T47D (cell line): Measurements from ENCODE around the gene CYP4F22.
A peak's percentile ranks its signal among the peaks of the same experiment; 100 is the strongest.
"Not testable (repeated sequence)": the region's sequence is repeated elsewhere in the genome, so short reads cannot be mapped to it uniquely, and the experiment has no call there.

ENCODE experiments used
- DNase-seq, 2 experiments: peaks; one replicate each; pipeline versions ENCODE4 v3.0.0 to v3.0.0-alpha.2; 2011 to 2012; ENCODE audit warnings: low read depth in 1 of 2, low spot score in 1 of 2
- JUND ChIP-seq: IDR thresholded peaks from 2 replicates; pipeline ENCODE4 v1.6.1; 2012; ENCODE audit warnings: low read depth
- in situ Hi-C: cut with HindIII; loops from 2 replicates; pipeline ENCODE4 v1.10.0; 2016; ENCODE audit warnings: low sequenced_read_pairs, low pct_unique_long_range_greater_than_20kb

CYP4F22 gene

DNA sequence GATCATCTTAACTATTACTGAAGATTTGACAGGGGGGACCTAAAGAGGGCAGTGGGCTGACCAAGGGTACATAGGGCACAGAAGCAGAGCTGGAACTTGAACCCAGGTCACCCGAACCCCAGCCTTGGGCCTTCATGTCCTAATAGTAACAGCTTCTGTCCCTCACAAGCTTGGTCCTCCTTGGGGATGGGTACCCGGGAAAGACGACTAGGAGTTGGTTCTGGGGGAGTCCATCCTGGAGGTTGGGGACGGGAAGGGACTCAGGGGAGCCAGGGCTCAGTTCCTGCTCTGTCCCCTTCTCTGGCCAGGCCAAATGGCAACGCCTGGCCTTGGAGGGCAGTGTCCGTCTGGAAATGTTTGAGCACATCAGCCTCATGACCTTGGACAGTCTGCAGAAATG lies 67.1 kb downstream of the CYP4F22 start:
- TF ChIP-seq JUND = no peak
- DNase-seq = no peak
- in situ Hi-C loops = no loop called here

DNA sequence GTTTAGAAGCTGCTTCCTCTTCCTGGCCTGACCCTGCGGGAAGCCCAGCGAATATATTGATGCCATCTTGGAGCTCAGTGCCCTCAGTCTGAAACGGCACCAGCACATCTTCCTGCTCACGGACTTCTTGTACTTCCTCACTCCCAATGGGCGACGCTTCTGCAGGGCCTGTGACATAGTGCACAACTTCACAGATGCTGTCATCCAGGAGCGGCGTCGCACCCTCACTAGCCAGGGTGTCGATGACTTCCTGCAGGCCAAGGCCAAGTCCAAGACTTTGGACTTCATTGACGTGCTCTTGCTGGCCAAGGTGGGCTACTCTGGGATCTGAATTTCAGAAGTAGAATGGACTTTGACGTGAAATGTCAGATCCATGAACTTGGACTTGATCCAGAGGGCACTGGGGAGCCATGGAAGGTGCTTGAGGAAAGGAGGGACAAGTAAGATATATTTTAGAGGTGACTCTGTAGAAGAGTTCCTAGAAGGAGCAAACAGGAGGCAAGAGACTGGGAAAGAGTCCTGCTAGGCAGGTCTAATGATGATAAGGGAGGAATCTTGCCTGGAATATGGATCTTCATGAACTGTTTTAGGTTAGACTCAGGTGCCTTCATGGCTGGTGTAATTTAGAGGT lies 68.3 kb downstream of the CYP4F22 start:
- DNase-seq = no peak
- no peak for TF ChIP-seq JUND
- in situ Hi-C loops = no loop called here

DNA sequence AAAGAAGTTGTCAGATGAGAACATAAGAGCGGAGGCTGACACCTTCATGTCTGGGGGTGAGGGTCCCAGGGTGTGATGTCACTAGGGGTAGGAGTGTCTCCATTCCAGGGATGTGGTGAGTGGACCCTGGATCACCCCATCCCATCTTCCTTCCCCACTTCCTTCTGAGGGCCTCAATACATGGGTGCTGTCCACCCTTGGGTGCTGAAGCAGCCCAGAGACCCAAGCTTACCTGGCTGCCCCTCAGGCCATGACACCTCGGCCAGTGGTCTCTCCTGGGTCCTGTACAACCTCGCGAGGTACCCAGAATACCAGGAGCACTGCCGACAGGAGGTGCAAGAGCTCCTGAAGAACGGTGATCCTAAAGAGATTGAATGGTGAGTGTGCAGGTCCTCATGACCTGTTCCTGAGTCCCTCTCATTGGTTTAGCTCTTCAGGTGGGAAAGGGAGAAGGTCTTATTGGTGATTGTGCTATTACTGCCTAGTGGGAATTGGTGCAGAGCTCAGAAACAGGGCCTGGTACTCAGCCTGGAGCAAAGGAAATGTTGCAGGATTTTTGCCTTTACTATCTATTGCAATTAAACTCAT lies 69.0 kb downstream of the CYP4F22 start:
- no peak for TF ChIP-seq JUND
- in situ Hi-C loops = no loop called here
- peak in 1 of 2 experiments; percentile 38 for DNase-seq

DNA sequence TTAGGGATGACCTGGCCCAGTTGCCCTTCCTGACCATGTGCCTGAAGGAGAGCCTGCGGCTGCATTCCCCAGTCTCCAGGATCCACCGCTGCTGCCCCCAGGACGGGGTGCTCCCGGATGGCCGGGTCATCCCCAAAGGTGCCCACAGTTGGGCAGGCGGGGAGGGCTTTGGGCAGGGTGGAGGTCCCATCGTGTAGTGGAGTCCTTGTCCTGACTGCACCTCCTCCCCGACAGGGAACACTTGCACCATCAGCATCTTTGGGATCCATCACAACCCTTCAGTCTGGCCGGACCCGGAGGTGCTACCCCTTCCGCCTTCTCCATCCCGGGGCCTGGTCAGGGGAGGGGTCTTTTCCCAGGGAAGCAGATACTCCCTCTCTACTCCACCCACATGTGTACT lies 75.0 kb downstream of the CYP4F22 start:
- no peak for TF ChIP-seq JUND
- no peak for DNase-seq
- in situ Hi-C loops = no loop called here

DNA sequence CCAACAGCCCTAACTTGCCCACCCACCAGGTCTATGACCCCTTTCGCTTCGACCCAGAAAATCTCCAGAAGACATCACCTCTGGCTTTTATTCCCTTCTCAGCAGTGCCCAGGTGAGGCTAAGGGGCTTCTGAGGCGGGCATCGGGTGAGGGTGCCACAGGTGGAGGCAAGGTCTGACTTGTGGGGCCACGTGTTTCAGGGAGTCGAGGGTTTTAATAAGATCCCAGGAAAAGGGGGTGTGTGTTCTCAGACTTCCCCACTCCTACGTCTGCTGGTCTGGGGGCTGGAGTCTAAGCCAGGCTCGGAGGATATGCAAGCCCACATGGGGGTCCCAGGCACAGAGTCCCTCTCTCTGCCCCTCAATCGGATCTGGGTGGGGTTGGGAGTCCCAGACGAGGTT lies 75.8 kb downstream of the CYP4F22 start:
- DNase-seq = no peak
- no peak for TF ChIP-seq JUND

DNA sequence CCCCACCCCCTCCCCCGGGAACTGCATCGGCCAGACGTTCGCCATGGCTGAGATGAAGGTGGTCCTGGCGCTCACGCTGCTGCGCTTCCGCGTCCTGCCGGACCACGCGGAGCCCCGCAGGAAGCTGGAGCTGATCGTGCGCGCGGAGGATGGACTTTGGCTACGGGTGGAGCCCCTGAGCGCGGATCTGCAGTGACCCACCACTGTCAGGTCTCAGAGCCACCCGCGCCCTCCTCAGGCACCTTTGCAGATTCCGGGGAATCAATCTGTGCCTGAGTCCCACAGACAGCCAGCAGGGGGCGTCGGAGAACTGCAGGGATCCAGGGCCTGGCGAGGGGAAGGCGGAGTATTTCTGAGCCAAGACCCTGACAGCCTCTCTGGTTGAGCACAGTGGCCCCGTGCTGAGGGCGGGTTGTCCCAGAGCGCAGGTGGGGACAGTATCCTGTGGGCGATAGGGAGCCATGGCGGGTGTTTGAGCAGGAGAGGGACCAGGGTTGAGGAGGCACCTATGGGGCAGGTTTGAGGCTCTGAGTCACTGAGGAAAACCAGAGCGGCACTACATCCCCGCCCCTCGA lies 76.3 kb downstream of the CYP4F22 start:
- TF ChIP-seq JUND = no peak
- in situ Hi-C loops = no loop called here
- DNase-seq = peak; percentile 49 to 69

More for the DNA sequence above, 75.8 kb downstream of the CYP4F22 start:
- in situ Hi-C loops = no loop called here

DNA sequence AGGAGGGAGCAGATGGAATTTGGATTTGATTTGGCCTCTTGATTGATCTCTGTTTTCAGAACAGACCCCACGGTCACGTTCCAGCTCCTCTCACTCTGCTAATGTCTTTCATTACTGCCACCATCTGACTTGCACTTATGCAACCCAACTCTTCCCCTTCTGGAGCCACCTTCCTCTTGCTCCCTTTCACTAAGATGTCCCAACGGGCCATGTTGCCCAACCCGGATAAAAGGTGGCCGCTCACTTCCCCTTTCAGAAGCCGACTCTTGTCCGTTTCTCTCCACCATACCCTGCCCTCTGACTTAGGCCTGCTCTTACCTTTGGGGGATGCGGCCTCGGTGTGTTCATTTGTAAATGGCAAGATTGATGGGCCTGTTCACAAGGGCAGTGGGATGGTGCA lies 79.3 kb downstream of the CYP4F22 start:
- in situ Hi-C loops = no loop called here
- no peak for DNase-seq

DNA sequence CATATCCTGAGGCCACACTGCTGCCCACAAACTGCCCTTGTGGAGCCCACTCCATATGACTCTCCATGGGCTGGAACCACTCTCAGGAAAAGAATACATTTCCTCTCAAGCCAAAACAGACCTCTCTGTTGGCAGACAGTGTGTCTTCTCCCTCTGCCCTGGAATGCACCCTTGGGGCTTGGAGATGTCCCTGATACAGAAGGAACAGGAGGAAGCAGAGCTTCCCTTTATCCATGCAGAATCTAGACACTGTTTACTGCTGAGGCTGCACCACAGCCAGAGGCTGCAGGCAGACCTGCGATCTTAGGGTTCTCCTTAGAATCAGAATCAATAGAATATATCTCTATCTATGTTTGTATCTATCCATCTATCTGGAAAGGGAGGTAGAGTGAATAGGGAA lies 79.9 kb downstream of the CYP4F22 start:
- TF ChIP-seq JUND = no peak
- peak in 1 of 2 experiments; percentile 44 for DNase-seq
- in situ Hi-C loops = no loop called here

More for the DNA sequence above, 79.3 kb downstream of the CYP4F22 start:
- no peak for TF ChIP-seq JUND

DNA sequence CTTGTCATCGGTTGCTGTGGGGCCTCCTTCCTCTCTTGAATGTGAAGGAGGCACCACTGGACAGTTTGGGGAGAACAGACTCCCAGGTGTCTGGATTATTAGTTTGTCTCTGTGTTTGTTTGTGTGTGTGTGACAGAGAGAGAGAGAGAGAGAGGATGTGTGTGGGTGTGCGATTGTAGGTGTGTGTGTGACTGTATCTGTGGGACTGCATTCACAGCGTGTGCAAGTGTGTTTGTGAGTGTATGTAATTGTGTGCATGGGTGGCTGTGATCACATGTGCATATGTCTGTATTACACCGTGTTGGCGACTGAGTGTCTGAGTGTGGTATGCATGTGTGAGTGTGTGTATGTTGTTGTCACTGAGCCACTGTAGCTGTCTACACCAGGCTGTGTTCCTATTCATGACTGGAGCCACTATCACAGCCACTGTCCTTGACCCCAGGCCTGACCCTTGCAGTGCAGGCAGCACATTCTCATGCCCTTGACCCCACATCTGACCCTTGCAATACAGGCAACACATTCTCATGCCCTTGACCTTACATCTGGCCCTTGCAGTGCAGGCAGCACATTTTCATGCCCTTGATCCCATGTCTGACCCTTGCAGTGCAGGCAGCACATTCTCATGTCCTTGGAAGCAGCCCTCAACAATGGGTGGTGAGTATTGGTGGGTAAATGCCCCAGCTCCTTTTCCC lies 81.6 kb downstream of the CYP4F22 start:
- DNase-seq = no peak
- in situ Hi-C loops = no loop called here
- no peak for TF ChIP-seq JUND

DNA sequence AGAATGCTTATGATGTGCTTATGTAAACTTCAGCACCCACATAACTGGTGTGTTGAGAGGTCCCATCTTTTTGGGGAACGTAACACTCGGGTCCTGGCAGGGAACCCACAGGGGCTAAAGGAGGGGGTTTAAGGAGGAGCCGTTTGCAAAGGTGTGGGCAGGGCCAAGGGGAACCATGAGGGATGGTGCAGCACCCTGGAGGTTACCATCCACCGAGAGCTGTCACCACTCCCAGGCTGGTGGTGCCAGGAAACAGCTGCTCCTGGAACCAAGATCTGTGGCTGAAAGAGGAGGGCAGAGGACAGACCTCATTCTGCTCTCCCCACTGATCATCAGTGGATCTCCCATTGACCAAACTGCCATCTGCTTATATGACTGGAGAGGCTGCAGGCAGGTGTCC lies 83.5 kb downstream of the CYP4F22 start:
- DNase-seq = no peak
- in situ Hi-C loops = no loop called here
- no peak for TF ChIP-seq JUND

DNA sequence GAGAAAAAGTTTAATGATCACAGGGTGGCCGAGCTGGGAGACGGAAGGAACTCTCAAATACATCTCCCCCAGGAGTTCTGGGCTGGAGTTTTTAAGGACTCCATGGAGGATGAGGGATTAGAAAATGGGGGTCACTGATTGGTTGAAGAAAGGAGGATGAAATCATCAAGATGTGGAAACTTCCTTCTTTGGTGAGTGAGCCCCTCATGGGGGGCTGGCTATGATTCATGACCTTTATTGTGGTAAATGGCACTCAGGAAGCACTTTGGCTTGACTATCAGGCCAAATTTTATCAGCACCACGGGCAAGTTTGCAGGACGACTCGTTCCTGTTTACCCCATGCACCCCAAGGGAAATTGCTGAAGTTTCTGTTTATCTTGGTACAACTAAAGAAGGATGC lies 84.2 kb downstream of the CYP4F22 start:
- DNase-seq, in situ Hi-C loops: not testable (repeated sequence)

DNA sequence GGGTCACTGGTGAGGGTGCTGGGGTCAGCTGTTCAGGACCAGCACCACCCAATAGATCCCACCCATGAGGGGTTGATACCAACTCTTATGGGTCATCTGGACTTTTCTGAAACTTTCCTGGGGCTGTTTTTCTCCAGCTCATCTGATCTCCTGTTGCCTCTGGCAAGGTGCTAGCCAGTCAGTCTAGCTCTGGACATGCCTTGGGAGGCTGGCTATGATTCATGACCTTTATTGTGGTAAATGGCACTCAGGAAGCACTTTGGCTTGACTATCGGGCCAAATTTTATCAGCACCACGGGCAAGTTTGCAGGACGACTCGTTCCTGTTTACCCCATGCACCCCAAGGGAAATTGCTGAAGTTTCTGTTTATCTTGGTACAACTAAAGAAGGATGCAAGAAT lies 85.4 kb downstream of the CYP4F22 start:
- peak in 1 of 2 experiments; percentile 28 for DNase-seq
- in situ Hi-C loops = not testable (repeated sequence)

DNA sequence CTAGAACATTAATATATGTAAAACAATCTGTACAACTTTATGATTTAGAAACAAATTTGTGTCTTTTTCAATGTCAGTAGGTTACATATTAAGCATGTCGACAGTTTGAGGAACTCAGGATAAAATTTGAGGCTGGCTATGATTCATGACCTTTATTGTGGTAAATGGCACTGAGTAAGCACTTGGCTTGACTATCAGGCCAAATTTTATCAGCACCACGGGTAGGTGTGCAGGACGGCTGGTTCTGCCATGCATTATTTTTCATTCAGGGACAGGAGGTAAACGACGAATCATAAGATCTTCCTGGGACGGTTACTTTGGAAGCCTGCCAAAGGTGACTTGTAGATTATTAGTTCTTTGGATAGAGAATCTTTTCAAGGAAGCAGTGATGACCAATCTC lies 86.7 kb downstream of the CYP4F22 start:
- DNase-seq = peak in 1 of 2 experiments; percentile 19
- in situ Hi-C loops = no loop called here
- no peak for TF ChIP-seq JUND
